Measurements from ENCODE around the gene GPR61. TPM values are rescaled to one million over a fixed set of nuclear protein-coding genes. Genes with fewer than 3 reads are reported as not detected.

GPR61 gene
- polyA plus RNA-seq (9.7 and 13.2 TPM in 2 replicates), polyA minus RNA-seq (12.4 and 14.1 TPM in 2 replicates)

- peak within 1 kb of the TSS; percentile 68 for H3K9ac ChIP-seq (ENCODE audit: low read length)
- peak within 1 kb of the TSS; percentile 72 for H3K4me3 ChIP-seq (ENCODE audit: low read length)
- H3K36me3 ChIP-seq (ENCODE audit: insufficient read depth, low read length): no peaks in the 10 kb centered on the region
- no peak within 1 kb of the TSS for H3K27ac ChIP-seq (ENCODE audit: low read length)
- H3K9me3 ChIP-seq (ENCODE audit: low read length): no peaks in the 10 kb centered on the region
- H3F3A ChIP-seq (ENCODE audit: insufficient read depth, low read length, poor library complexity, severe bottlenecking): no peaks in the 10 kb centered on the region
- no peaks in the 10 kb centered on the region for H3K9me2 ChIP-seq (ENCODE audit: insufficient read depth, low read length)
- H3K27me3 ChIP-seq (ENCODE audit: insufficient read depth, low read depth, low read length): no peaks in the 10 kb centered on the region
- H3K4me2 ChIP-seq (ENCODE audit: low read length): peak within 1 kb of the TSS; percentile 78
- TF ChIP-seq MXI1 (conservative IDR thresholded peaks at IDR 0.05; ENCODE audit: poor library complexity, severe bottlenecking) (peak; percentile 72), REST (IDR thresholded peaks at IDR 0.05; ENCODE audit: borderline replicate concordance) (no peak), EZH2 (IDR thresholded peaks at IDR 0.05; ENCODE audit: borderline replicate concordance, insufficient read depth, low read length, poor library complexity, severe bottlenecking) (no peak), TAF1 (IDR thresholded peaks at IDR 0.05; ENCODE audit: low read depth) (peak; percentile 66), RAD21 (conservative IDR thresholded peaks at IDR 0.05) (peak; percentile 15), EP300 (conservative IDR thresholded peaks at IDR 0.05; ENCODE audit: poor library complexity, severe bottlenecking) (peak; percentile 12), SMC3 (conservative IDR thresholded peaks at IDR 0.05; ENCODE audit: poor library complexity) (no peak), POLR2AphosphoS5 (IDR thresholded peaks at IDR 0.05) (peak; percentile 77)
- no peaks in the 10 kb centered on the region for H4K20me1 ChIP-seq (ENCODE audit: insufficient read depth)
- H3K79me2 ChIP-seq (replicated peaks; ENCODE audit: insufficient read depth, low read length): no peaks in the 10 kb centered on the region
- H2AFZ ChIP-seq (ENCODE audit: low read depth, low read length): peak within 1 kb of the TSS; percentile 46
These were observed at the start of gene GPR61 for GRCh38 chr1:109539676-109540075. Gene GPR61, plus strand, starts transcription at chr1:109539872. Its CDS starts 3,151 bp downstream, at chr1:109543023.

- H4K20me1 ChIP-seq (ENCODE audit: insufficient read depth): no peaks in the 10 kb centered on the region
- H3K27ac ChIP-seq (ENCODE audit: low read length): no peak overlapping the region
- no peaks in the 10 kb centered on the region for H3K9me3 ChIP-seq (ENCODE audit: low read length)
- H3F3A ChIP-seq (ENCODE audit: insufficient read depth, low read length, poor library complexity, severe bottlenecking): no peaks in the 10 kb centered on the region
- H3K36me3 ChIP-seq (ENCODE audit: insufficient read depth, low read length): no peaks in the 10 kb centered on the region
- H3K79me2 ChIP-seq (replicated peaks; ENCODE audit: insufficient read depth, low read length): no peaks in the 10 kb centered on the region
- H3K4me2 ChIP-seq (ENCODE audit: low read length): no peak overlapping the region
- H3K9ac ChIP-seq (ENCODE audit: low read length): no peak overlapping the region
- H3K27me3 ChIP-seq (ENCODE audit: insufficient read depth, low read depth, low read length): no peaks in the 10 kb centered on the region
- no peak overlapping the region for H3K4me3 ChIP-seq (ENCODE audit: low read length)
- TF ChIP-seq POLR2AphosphoS5 (IDR thresholded peaks at IDR 0.05): no peak
- TF ChIP-seq RAD21 (conservative IDR thresholded peaks at IDR 0.05): peak; percentile 68
- TF ChIP-seq EP300 (conservative IDR thresholded peaks at IDR 0.05; ENCODE audit: poor library complexity, severe bottlenecking): no peak
- TF ChIP-seq SMC3 (conservative IDR thresholded peaks at IDR 0.05; ENCODE audit: poor library complexity): peak; percentile 80
- TF ChIP-seq EZH2 (IDR thresholded peaks at IDR 0.05; ENCODE audit: borderline replicate concordance, insufficient read depth, low read length, poor library complexity, severe bottlenecking): no peak
- TF ChIP-seq TAF1 (IDR thresholded peaks at IDR 0.05; ENCODE audit: low read depth): no peak
- no peak for TF ChIP-seq REST (IDR thresholded peaks at IDR 0.05; ENCODE audit: borderline replicate concordance)
- peak; percentile 79 for TF ChIP-seq CTCF (IDR thresholded peaks at IDR 0.05; ENCODE audit: poor library complexity, severe bottlenecking)
- no peak for TF ChIP-seq MXI1 (conservative IDR thresholded peaks at IDR 0.05; ENCODE audit: poor library complexity, severe bottlenecking)
- H2AFZ ChIP-seq (ENCODE audit: low read depth, low read length): no peak overlapping the region
- no peaks in the 10 kb centered on the region for H3K9me2 ChIP-seq (ENCODE audit: insufficient read depth, low read length)
These were observed 49.4 kb upstream of the GPR61 start for GRCh38 chr1:109490029-109490933.
